Caco-2 (cell line): ENCODE data around the gene IGFLR1. TPM values are rescaled to one million over a fixed set of nuclear protein-coding genes. Genes with fewer than 3 reads are reported as not detected.
A peak's percentile ranks its signal among the peaks of the same experiment; 100 is the strongest.

Experiments
- BruUV-seq: library from RNA; stranded (reverse); fragments of 400-500 nt; replicated peaks from 2 replicates; lab custom pipeline; 2021; lab: Mats Ljungman, UMichigan
- CTCF ChIA-PET: fragments of 300-600 bp; sonication (Branson Sonifier 250); formaldehyde crosslinking; loops from one replicate; lab custom pipeline; 2022; ENCODE audit warnings: antibody characterized with exemption; lab: Charles Lee
- POLR2A ChIA-PET: fragments of 300-600 bp; sonication (Branson Sonifier 250); formaldehyde crosslinking; loops from one replicate; lab custom pipeline; 2022; ENCODE audit warnings: antibody characterized with exemption; lab: Charles Lee
- DNase-seq, 2 experiments: peaks; one replicate each; pipeline versions ENCODE4 v3.0.0 to v3.0.0-alpha.2; 2020 to 2022
- H3K27me3 ChIP-seq: replicated peaks from 2 replicates; pipeline ENCODE4 v1.6.0; 2011; ENCODE audit warnings: low read length; ENCODE audit not compliant: control insufficient read depth, insufficient read depth
- H3K36me3 ChIP-seq: 2 replicates; pipeline ENCODE4 v1.5.1; 2011; ENCODE audit warnings: low read length; ENCODE audit not compliant: control insufficient read depth, insufficient read depth
- H3K4me1 ChIP-seq: fragments of 250-450 bp; sonication (Bioruptor Pico); 2 replicates; pipeline ENCODE4 v1.5.1; 2020; ENCODE audit warnings: mild to moderate bottlenecking
- H3K4me3 ChIP-seq: 2 replicates; pipeline ENCODE4 v1.5.1; 2011; ENCODE audit warnings: low read depth, mild to moderate bottlenecking, control low read depth, low read length
- H3K9me3 ChIP-seq: fragments of 250-450 bp; sonication (Bioruptor Pico); 2 replicates; pipeline ENCODE4 v1.5.1; 2020; ENCODE audit warnings: mild to moderate bottlenecking, moderate library complexity
- H3K27ac Mint-ChIP-seq: one replicate; pipeline ENCODE4 v1.8.0; 2022; ENCODE audit warnings: mixed read lengths; ENCODE audit not compliant: unreplicated experiment
- H3K27me3 Mint-ChIP-seq: one replicate; pipeline ENCODE4 v1.8.0; 2022; ENCODE audit warnings: mixed read lengths; ENCODE audit not compliant: insufficient read depth, unreplicated experiment
- H3K36me3 Mint-ChIP-seq: one replicate; pipeline ENCODE4 v1.8.0; 2022; ENCODE audit warnings: mild to moderate bottlenecking, mixed read lengths; ENCODE audit not compliant: insufficient read depth, unreplicated experiment
- H3K4me1 Mint-ChIP-seq: one replicate; pipeline ENCODE4 v1.8.0; 2022; ENCODE audit warnings: low read depth, mixed read lengths; ENCODE audit not compliant: unreplicated experiment
- H3K4me3 Mint-ChIP-seq: one replicate; pipeline ENCODE4 v1.8.0; 2022; ENCODE audit warnings: mild to moderate bottlenecking, moderate library complexity, mixed read lengths; ENCODE audit not compliant: unreplicated experiment
- H3K9me3 Mint-ChIP-seq: one replicate; pipeline ENCODE4 v1.8.0; 2022; ENCODE audit warnings: mixed read lengths; ENCODE audit not compliant: unreplicated experiment
- intact Hi-C: fragments of 100-400 bp; cut with micrococcal nuclease; formaldehyde crosslinking; loops from one replicate; pipeline ENCODE4 v1.10.0; 2022; ENCODE audit not compliant: unreplicated experiment
- total RNA-seq: library from RNA; stranded (reverse); gene quantifications from 2 replicates; pipeline ENCODE4 v1.2.3, GENCODE V29; 2022
- TF ChIP-seq, protein P1 (sequence below), 2 experiments: fragments of 200-600 bp in 1 of 2; IDR thresholded peaks; 1 replicate in 1 of 2; 2 replicates in 1 of 2; pipeline versions ENCODE4 v1.5.1 to v1.8.0; 2011 to 2022; ENCODE audit warnings: antibody characterized with exemption in 1 of 2, control low read depth in 1 of 2, inconsistent platforms in 1 of 2, low read depth in 1 of 2, low read length in 1 of 2, mild to moderate bottlenecking in 1 of 2, moderate library complexity in 1 of 2; ENCODE audit not compliant: insufficient read depth in 1 of 2, severe bottlenecking in 1 of 2, unreplicated experiment in 1 of 2

IGFLR1 gene
- total RNA-seq, 1 experiment from 2014 or later, result 11.3 TPM

DNA sequence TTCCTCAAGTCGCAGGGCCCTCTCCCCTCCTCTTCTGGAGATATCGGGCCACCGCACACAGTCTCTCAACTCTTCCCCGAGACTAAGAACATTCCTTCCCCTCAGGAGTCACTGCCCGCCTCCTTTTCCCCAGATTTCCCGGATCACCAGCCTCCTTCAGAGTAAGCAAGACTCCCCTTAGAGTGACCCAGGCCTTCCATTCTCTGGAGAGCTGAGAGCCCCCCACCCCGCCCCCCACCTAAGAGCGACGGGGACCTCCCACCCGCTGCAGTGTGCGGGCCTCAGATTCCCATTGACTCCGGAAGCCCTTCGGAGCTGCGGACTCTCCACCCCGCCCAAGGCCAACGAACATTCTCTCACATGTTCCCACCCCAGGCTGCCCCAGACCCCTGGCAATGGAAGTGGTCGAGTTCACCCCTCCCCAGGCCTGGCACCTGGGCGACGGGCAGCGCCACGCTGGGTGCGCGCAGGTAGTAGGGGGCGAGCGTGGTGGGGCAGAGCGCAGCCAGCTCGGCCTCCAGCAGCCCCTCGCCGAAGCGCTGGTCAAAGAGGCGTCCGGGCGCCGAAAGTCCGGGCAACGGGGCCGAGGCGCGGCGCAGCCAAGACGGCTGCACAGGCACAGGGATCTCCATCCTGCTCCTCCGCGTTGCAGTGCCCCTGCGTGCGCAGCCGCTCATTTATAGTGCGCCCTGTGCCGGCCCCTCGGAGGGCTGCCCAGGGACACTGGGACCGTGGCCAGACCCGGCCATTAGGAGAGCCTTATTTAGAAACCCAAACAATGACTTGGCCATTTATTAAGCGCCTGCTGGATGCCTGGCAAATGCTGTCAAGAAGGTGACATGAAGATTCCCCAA lies 14.4 kb upstream of the IGFLR1 start, which contains the start of gene HSPB6:
HSPB6 (minus strand) TSS at position 653 of the 854 bp plus-strand sequence; CDS start at position 632, 21 bp downstream.
- H3K4me1 ChIP-seq, result peaks cover 6% of the 10 kb centered on the region
- no peaks in the 10 kb centered on the region for H3K9me3 Mint-ChIP-seq

GRCh38 chr19:35755550-35756376 lies 13.5 kb upstream of the IGFLR1 start:
- H3K27ac Mint-ChIP-seq, result no peak overlapping the region
- H3K36me3 Mint-ChIP-seq, result peaks cover 25% of the 10 kb centered on the region
- H3K27me3 Mint-ChIP-seq, result no peaks in the 10 kb centered on the region
- BruUV-seq, result no TSS peak
- DNase-seq, result no peak
- H3K4me1 Mint-ChIP-seq, result peaks cover 6% of the 10 kb centered on the region
- H3K36me3 ChIP-seq, result no peaks in the 10 kb centered on the region
- no peaks in the 10 kb centered on the region for H3K9me3 ChIP-seq
- ChIA-PET CTCF (no interaction called here), POLR2A (no interaction called here)
- intact Hi-C loops, result loop anchor here (2.0 to 5.0 kb wide), 2 partner anchors 108 to 299 kb away; partner anchors contain the start of genes COX6B1, THAP8 and WDR62
- H3K27me3 ChIP-seq, result no peaks in the 10 kb centered on the region
- H3K9me3 Mint-ChIP-seq, result no peaks in the 10 kb centered on the region
- H3K4me3 Mint-ChIP-seq, result peak overlapping the region; percentile 64
- peaks cover 6% of the 10 kb centered on the region for H3K4me1 ChIP-seq
- peak overlapping the region; percentile 27 for H3K4me3 ChIP-seq
- TF ChIP-seq, protein P1, sequence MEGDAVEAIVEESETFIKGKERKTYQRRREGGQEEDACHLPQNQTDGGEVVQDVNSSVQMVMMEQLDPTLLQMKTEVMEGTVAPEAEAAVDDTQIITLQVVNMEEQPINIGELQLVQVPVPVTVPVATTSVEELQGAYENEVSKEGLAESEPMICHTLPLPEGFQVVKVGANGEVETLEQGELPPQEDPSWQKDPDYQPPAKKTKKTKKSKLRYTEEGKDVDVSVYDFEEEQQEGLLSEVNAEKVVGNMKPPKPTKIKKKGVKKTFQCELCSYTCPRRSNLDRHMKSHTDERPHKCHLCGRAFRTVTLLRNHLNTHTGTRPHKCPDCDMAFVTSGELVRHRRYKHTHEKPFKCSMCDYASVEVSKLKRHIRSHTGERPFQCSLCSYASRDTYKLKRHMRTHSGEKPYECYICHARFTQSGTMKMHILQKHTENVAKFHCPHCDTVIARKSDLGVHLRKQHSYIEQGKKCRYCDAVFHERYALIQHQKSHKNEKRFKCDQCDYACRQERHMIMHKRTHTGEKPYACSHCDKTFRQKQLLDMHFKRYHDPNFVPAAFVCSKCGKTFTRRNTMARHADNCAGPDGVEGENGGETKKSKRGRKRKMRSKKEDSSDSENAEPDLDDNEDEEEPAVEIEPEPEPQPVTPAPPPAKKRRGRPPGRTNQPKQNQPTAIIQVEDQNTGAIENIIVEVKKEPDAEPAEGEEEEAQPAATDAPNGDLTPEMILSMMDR (IDR thresholded peaks at IDR 0.05; ENCODE audit: insufficient read depth in 1 of 2, low read depth in 1 of 2, low read length in 1 of 2, severe bottlenecking in 1 of 2, unreplicated experiment in 1 of 2), result no peak

More for the DNA sequence above, 14.4 kb upstream of the IGFLR1 start, which contains the start of gene HSPB6:
- ChIA-PET CTCF (no interaction called here), POLR2A (interaction anchor here (0.7 to 1.0 kb wide), 3 partner anchors 8 to 48 kb away, joined by 3 to 14 read pairs (median 12); partner anchors contain the start of genes LIN37, PSENEN and U2AF1L4)
- peak within 1 kb of the TSS; percentile 92 for H3K27ac Mint-ChIP-seq
- Histone ChIP-seq H3K9me3 (no peaks in the 10 kb centered on the region), H3K27me3 (no peaks in the 10 kb centered on the region), H3K4me3 (peak within 1 kb of the TSS; percentile 68), H3K36me3 (no peaks in the 10 kb centered on the region)
- BruUV-seq, result no TSS peak
- intact Hi-C loops, result loop anchor here (2.0 to 5.0 kb wide), 2 partner anchors 109 to 298 kb away; partner anchors contain the start of genes COX6B1, THAP8 and WDR62
- peaks cover 28% of the 10 kb centered on the region for H3K36me3 Mint-ChIP-seq
- peaks cover 6% of the 10 kb centered on the region for H3K4me1 Mint-ChIP-seq
- H3K27me3 Mint-ChIP-seq, result no peaks in the 10 kb centered on the region
- TF ChIP-seq, protein P1 (IDR thresholded peaks at IDR 0.05; ENCODE audit: insufficient read depth in 1 of 2, low read depth in 1 of 2, low read length in 1 of 2, severe bottlenecking in 1 of 2, unreplicated experiment in 1 of 2), result no peak
- H3K4me3 Mint-ChIP-seq, result peak within 1 kb of the TSS; percentile 88
- DNase-seq, result no peak

- ChIA-PET POLR2A (no interaction called here), CTCF (no interaction called here)
- no peak for DNase-seq
- TF ChIP-seq, protein P1 (IDR thresholded peaks at IDR 0.05; ENCODE audit: insufficient read depth in 1 of 2, low read depth in 1 of 2, low read length in 1 of 2, severe bottlenecking in 1 of 2, unreplicated experiment in 1 of 2), result no peak
- peak overlapping the region; percentile 27 for H3K4me3 ChIP-seq
- H3K9me3 ChIP-seq, result no peaks in the 10 kb centered on the region
- Mint-ChIP-seq H3K36me3 (peaks cover 30% of the 10 kb centered on the region), H3K27me3 (no peaks in the 10 kb centered on the region), H3K27ac (no peak overlapping the region), H3K4me1 (peaks cover 6% of the 10 kb centered on the region), H3K9me3 (no peaks in the 10 kb centered on the region), H3K4me3 (peak overlapping the region; percentile 64)
- no peaks in the 10 kb centered on the region for H3K27me3 ChIP-seq
- intact Hi-C loops, result loop anchor here (5.0 kb wide), 1 partner anchor 108 kb away; the partner anchor contains the start of gene COX6B1
- H3K36me3 ChIP-seq, result no peaks in the 10 kb centered on the region
- no TSS peak for BruUV-seq
- H3K4me1 ChIP-seq, result peaks cover 6% of the 10 kb centered on the region
Measured at GRCh38 chr19:35755131-35755549, 12.9 kb upstream of the IGFLR1 start.
